OCI-LY1 (cell line): ENCODE results near the gene ANKS4B.

Experiments
- H2AFZ ChIP-seq: fragments of 200-600 bp; sonication (generic), shearing (Covaris generic); 2 replicates; pipeline ENCODE4 v1.6.0; 2014; ENCODE audit warnings: antibody characterized with exemption, mild to moderate bottlenecking, low read length
- H3F3A ChIP-seq: fragments of 200-600 bp; sonication (generic), shearing (Covaris generic); 2 replicates; pipeline ENCODE4 v1.6.0; 2014; ENCODE audit warnings: mild to moderate bottlenecking, antibody characterized with exemption, low read length, moderate library complexity; ENCODE audit not compliant: insufficient read depth
- H3K27ac ChIP-seq: fragments of 200-600 bp; sonication (generic); 2 replicates; pipeline ENCODE4 v1.5.1; 2014; ENCODE audit warnings: low read length, mixed run types, mild to moderate bottlenecking, low read depth; ENCODE audit not compliant: poor library complexity, severe bottlenecking
- H3K27me3 ChIP-seq: fragments of 200-600 bp; sonication (generic); 2 replicates; pipeline ENCODE4 v1.6.0; 2014; ENCODE audit warnings: antibody characterized with exemption, mild to moderate bottlenecking, low read length, moderate library complexity; ENCODE audit not compliant: insufficient read depth
- H3K36me3 ChIP-seq: fragments of 200-600 bp; sonication (generic); 2 replicates; pipeline ENCODE4 v1.6.1; 2014; ENCODE audit warnings: mild to moderate bottlenecking, antibody characterized with exemption, low read length, moderate library complexity, mixed read lengths; ENCODE audit not compliant: insufficient read depth
- H3K4me1 ChIP-seq: fragments of 200-600 bp; sonication (generic); 2 replicates; pipeline ENCODE4 v1.5.1; 2014; ENCODE audit warnings: mild to moderate bottlenecking, low read length, moderate library complexity; ENCODE audit not compliant: insufficient read depth, severe bottlenecking
- H3K4me2 ChIP-seq: fragments of 200-600 bp; sonication (generic), shearing (Covaris generic); 2 replicates; pipeline ENCODE4 v1.6.1; 2014; ENCODE audit warnings: low read length
- H3K4me3 ChIP-seq: fragments of 200-600 bp; sonication (generic); 2 replicates; pipeline ENCODE4 v1.5.1; 2014; ENCODE audit warnings: low read length, low read depth, mild to moderate bottlenecking, mixed read lengths; ENCODE audit not compliant: poor library complexity, severe bottlenecking
- H3K79me2 ChIP-seq: fragments of 200-600 bp; shearing (Covaris generic); 2 replicates; pipeline ENCODE4 v1.6.1; 2016; ENCODE audit warnings: mixed run types, low read length, mixed read lengths; ENCODE audit not compliant: insufficient read depth
- H3K9ac ChIP-seq: fragments of 200-600 bp; sonication (generic), shearing (Covaris generic); 2 replicates; pipeline ENCODE4 v1.6.1; 2014; ENCODE audit warnings: mild to moderate bottlenecking, low read length, mixed read lengths
- H3K9me2 ChIP-seq: fragments of 200-600 bp; sonication (generic), shearing (Covaris generic); 2 replicates; pipeline ENCODE4 v1.6.1; 2014; ENCODE audit warnings: low read depth, mild to moderate bottlenecking, low read length, mixed read lengths
- H3K9me3 ChIP-seq: fragments of 200-600 bp; shearing (Covaris generic); 2 replicates; pipeline ENCODE4 v1.6.1; 2014; ENCODE audit warnings: low read length, mixed read lengths
- H4K20me1 ChIP-seq: fragments of 200-600 bp; sonication (generic), shearing (Covaris generic); 2 replicates; pipeline ENCODE4 v1.6.0; 2016; ENCODE audit warnings: mild to moderate bottlenecking, low read length; ENCODE audit not compliant: insufficient read depth
- CTCF ChIP-seq: fragments of 200-600 bp; sonication (generic), shearing (Covaris generic); IDR thresholded peaks from 2 replicates; pipeline ENCODE4 v1.5.1; 2017; ENCODE audit warnings: mild to moderate bottlenecking, antibody characterized with exemption, low read length, moderate library complexity, mixed read lengths
- EZH2 ChIP-seq: fragments of 200-600 bp; sonication (generic), shearing (Covaris generic); IDR thresholded peaks from 2 replicates; pipeline ENCODE4 v1.8.0; 2017; ENCODE audit warnings: borderline replicate concordance, mixed run types, mild to moderate bottlenecking, antibody characterized with exemption, low read length, moderate library complexity, mixed read lengths

Gene ANKS4B

GRCh38 chr16:21214086-21214485 lies 19.4 kb upstream of the ANKS4B start:
- no peak overlapping the region for H3K27ac ChIP-seq
- H3K79me2 ChIP-seq, result no peaks in the 10 kb centered on the region
- H3K27me3 ChIP-seq, result peaks cover 7% of the 10 kb centered on the region; the same call in 1 of the 2 replicates
- no peak overlapping the region for H2AFZ ChIP-seq
- no peaks in the 10 kb centered on the region for H3F3A ChIP-seq
- no peaks in the 10 kb centered on the region for H3K9me2 ChIP-seq
- no peak overlapping the region for H3K9ac ChIP-seq
- H4K20me1 ChIP-seq, result no peaks in the 10 kb centered on the region
- no peaks in the 10 kb centered on the region for H3K9me3 ChIP-seq
- no peaks in the 10 kb centered on the region for H3K36me3 ChIP-seq
- no peak overlapping the region for H3K4me2 ChIP-seq
- H3K4me3 ChIP-seq, result no peak overlapping the region
- TF ChIP-seq CTCF (no peak), EZH2 (no peak)
- no peaks in the 10 kb centered on the region for H3K4me1 ChIP-seq

DNA sequence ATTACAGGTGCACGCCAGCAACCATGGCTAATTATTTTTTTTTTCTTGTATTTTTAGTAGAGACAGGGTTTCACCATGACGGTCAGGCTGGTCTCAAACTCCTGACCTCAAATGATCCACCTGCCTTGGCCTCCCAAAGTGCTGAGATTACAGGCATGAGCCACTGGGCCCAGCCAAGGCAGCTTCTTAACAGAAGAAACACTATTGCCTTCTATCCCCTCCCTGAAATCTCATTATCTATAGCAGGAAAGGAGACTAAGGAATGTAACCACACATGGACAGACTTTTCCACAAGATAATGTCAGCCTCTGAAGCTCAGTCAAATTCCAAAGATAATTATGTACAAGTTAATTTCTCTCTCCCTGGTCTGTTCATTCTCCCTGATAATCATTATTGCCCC lies 16.4 kb upstream of the ANKS4B start:
- Histone ChIP-seq H3K79me2 (no peaks in the 10 kb centered on the region), H4K20me1 (no peaks in the 10 kb centered on the region), H3K4me1 (no peaks in the 10 kb centered on the region), H3K9me3 (no peaks in the 10 kb centered on the region), H3K4me3 (no peak overlapping the region), H3K4me2 (no peak overlapping the region), H3K9ac (no peak overlapping the region), H3K9me2 (no peaks in the 10 kb centered on the region), H3F3A (no peaks in the 10 kb centered on the region), H3K27ac (no peak overlapping the region), H3K27me3 (peaks cover 7% of the 10 kb centered on the region; the same call in 1 of the 2 replicates), H2AFZ (no peak overlapping the region), H3K36me3 (no peaks in the 10 kb centered on the region)
- TF ChIP-seq EZH2 (no peak), CTCF (no peak)

DNA sequence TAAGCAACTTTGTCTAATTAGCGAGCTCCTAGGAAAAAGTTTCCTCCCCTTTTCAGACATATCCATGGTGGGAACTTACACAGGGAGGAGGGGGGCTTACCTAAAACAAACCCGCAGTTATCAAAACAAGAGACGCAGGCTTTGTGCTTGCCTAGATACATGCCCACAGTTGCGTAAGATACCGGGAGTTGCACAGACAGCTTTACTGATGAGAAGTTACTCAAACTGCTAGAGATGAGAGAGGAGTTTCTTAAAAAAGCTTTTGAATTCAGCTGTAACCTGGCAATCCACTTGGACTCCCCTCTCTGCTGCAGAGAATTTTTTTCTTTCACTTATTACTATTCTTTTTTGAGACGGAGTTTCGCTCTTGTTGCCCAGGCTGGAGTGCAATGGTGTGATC lies 15.3 kb upstream of the ANKS4B start:
- Histone ChIP-seq H3K4me3 (no peak overlapping the region), H3K4me2 (no peak overlapping the region), H3K27me3 (peaks cover 7% of the 10 kb centered on the region; the same call in 1 of the 2 replicates), H3K9me3 (no peaks in the 10 kb centered on the region), H3K9me2 (no peaks in the 10 kb centered on the region), H3K9ac (no peak overlapping the region), H3F3A (no peaks in the 10 kb centered on the region), H3K4me1 (no peaks in the 10 kb centered on the region), H4K20me1 (no peaks in the 10 kb centered on the region), H3K79me2 (no peaks in the 10 kb centered on the region), H3K27ac (no peak overlapping the region), H2AFZ (no peak overlapping the region), H3K36me3 (no peaks in the 10 kb centered on the region)
- TF ChIP-seq EZH2 (no peak), CTCF (no peak)
